Measurements from ENCODE around the gene CDH23.

DNA sequence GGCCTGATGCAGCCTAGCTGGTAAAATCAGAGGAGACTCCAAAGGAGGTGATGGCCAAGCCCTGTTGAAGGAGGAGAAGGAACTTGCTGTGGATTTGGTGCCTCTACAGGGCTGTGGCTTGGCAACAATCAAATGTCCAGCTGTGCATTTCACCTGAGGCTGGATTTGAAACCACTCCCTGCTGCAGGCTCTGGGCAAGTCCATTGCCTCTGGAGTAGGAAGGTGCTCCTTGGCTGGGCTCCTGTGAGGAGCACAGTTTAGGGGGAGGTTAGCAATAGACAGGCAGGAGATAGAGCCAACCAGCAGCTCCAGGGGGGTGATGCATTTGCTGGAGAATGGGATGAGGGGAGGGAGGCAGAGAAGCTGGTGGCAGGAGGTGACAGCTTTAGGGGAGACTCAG is 26.5 kb downstream of the CDH23 start:
- TF ChIP-seq, protein P1, sequence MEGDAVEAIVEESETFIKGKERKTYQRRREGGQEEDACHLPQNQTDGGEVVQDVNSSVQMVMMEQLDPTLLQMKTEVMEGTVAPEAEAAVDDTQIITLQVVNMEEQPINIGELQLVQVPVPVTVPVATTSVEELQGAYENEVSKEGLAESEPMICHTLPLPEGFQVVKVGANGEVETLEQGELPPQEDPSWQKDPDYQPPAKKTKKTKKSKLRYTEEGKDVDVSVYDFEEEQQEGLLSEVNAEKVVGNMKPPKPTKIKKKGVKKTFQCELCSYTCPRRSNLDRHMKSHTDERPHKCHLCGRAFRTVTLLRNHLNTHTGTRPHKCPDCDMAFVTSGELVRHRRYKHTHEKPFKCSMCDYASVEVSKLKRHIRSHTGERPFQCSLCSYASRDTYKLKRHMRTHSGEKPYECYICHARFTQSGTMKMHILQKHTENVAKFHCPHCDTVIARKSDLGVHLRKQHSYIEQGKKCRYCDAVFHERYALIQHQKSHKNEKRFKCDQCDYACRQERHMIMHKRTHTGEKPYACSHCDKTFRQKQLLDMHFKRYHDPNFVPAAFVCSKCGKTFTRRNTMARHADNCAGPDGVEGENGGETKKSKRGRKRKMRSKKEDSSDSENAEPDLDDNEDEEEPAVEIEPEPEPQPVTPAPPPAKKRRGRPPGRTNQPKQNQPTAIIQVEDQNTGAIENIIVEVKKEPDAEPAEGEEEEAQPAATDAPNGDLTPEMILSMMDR (IDR thresholded peaks at IDR 0.05), result no peak
- TF ChIP-seq POLR2A (IDR thresholded peaks at IDR 0.05), result no peak

All from transverse colon (tissue), 3 donors.